ENCODE data around the gene BHLHA15. TPM values are rescaled to one million over a fixed set of nuclear protein-coding genes. Genes with fewer than 3 reads are reported as not detected.

Gene BHLHA15
- total RNA-seq, 4 donors from 2014 or later: 3.7 to 18.5 (median 5.6) TPM

DNA sequence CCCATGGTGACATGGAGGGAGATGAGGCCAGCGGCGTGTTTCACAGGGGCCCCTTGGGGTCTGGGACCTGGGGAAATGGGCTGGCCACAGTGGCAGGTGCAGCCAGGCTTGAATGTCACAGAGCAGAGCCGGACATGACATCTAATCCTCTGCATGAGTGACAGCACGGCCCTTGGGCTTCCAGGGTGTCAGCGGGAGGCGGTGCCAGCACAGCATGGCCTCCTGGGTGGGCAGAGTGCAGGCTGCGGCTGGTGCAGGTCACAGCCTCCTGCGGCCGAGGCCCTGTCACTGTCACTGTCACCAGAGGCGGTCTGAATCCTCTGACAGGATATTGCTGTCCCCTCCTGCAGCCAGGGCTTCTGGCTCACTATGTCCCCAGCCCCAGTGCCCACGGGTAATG is 18.2 kb downstream of the BHLHA15 start:
- no peak for TF ChIP-seq POLR2A (IDR thresholded peaks at IDR 0.05)
- TF ChIP-seq, protein P1, sequence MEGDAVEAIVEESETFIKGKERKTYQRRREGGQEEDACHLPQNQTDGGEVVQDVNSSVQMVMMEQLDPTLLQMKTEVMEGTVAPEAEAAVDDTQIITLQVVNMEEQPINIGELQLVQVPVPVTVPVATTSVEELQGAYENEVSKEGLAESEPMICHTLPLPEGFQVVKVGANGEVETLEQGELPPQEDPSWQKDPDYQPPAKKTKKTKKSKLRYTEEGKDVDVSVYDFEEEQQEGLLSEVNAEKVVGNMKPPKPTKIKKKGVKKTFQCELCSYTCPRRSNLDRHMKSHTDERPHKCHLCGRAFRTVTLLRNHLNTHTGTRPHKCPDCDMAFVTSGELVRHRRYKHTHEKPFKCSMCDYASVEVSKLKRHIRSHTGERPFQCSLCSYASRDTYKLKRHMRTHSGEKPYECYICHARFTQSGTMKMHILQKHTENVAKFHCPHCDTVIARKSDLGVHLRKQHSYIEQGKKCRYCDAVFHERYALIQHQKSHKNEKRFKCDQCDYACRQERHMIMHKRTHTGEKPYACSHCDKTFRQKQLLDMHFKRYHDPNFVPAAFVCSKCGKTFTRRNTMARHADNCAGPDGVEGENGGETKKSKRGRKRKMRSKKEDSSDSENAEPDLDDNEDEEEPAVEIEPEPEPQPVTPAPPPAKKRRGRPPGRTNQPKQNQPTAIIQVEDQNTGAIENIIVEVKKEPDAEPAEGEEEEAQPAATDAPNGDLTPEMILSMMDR (IDR thresholded peaks at IDR 0.05): no peak
- 93 to 100% methylated on average over 3 to 7 of the region's 11 CpGs for WGBS, 2 donors
- intact Hi-C loops (cut with DNase I; ENCODE audit: low total_unique reads): no loop called here
- no peak for DNase-seq (ENCODE audit: low spot score in 2 of 2)
- H3K4me3 ChIP-seq (ENCODE audit: low read depth, poor library complexity, severe bottlenecking): no peak overlapping the region

DNA sequence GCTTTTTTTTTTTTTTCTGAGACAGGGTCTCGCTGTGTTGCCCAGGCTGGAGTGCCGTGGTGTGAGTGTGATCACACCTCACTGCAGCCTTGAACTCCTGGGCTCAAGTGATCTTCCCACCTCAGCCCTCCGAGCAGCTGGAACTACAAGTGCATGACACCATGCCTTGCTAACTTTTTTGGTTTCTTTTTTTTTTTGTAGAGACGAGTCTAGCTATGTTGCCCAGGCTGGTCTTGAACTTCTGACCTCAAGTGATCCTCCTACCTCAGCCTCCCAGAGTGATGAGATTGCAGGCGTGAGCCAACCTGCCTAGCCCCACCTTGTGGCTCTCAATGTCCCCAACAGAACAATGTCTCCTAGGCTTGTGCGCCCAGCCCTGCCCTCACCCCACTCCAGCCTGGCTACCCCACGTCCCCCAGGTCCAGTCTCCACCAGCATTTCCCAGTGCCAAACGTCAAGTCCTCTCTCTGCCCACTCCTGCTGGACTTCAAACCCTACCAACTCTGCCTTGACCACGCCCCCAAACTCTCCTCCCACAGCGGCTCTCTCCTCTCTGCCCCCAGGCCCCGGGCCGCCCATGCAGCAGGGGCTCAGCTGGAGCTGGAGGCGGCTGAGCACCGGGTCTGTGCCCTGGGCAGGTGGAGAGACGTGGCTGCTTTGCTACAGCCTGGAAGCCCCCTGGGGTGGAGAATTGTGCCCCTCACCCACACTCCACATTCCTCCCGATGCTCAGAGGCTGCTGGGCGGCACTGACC is 18.9 kb downstream of the BHLHA15 start:
- no peak for TF ChIP-seq POLR2A (IDR thresholded peaks at IDR 0.05)
- TF ChIP-seq, protein P1 (IDR thresholded peaks at IDR 0.05): no peak
- no peak for DNase-seq (ENCODE audit: low spot score in 2 of 2)
- intact Hi-C loops (cut with DNase I; ENCODE audit: low total_unique reads): no loop called here
- H3K4me3 ChIP-seq (ENCODE audit: low read depth, poor library complexity, severe bottlenecking): no peak overlapping the region
- WGBS, 2 donors: 88% methylated on average over 15 to 17 of the region's 17 CpGs

DNA sequence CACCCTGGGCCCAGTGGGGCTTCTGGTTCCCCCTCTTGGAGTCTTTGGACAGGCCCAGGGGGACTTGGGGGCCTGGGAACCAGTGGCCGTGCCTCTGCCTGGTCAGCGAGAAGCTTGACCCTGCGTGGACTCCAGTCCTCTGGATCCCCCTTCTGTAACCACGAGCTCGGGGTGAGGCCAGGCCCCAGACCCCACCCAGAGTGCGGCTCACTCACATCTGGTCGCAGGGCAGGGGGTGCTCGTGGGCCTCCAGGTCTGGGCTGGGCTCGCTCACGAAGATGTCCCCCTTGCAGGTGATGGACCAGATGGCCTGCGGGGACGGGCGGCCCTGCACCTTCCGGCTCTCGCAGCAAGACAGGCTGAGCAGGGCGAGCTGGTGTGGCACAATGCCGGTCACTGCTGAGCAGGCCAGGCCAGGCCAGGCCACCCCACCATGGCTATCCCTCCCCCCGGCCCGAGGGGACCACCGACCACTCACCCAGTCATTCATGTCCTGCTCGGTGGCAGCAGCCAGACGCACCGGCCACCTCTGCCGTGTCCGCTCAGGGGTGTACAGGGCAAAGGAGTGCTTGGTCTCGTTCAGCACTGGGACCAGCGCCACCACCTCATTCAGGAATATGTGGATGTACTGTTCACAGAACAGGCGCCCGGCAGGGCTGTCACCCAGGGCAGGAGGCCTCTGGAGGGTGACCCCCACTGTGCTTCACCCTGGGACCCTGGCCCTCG is 19.7 kb downstream of the BHLHA15 start:
- TF ChIP-seq, protein P1 (IDR thresholded peaks at IDR 0.05): no peak
- TF ChIP-seq POLR2A (IDR thresholded peaks at IDR 0.05): no peak
- intact Hi-C loops (cut with DNase I; ENCODE audit: low total_unique reads): no loop called here
- H3K4me3 ChIP-seq (ENCODE audit: low read depth, poor library complexity, severe bottlenecking): no peak overlapping the region
- no peak for DNase-seq (ENCODE audit: low spot score in 2 of 2)
- WGBS, 2 donors: 92 to 93% methylated on average over 25 to 29 of the region's 30 CpGs

DNA sequence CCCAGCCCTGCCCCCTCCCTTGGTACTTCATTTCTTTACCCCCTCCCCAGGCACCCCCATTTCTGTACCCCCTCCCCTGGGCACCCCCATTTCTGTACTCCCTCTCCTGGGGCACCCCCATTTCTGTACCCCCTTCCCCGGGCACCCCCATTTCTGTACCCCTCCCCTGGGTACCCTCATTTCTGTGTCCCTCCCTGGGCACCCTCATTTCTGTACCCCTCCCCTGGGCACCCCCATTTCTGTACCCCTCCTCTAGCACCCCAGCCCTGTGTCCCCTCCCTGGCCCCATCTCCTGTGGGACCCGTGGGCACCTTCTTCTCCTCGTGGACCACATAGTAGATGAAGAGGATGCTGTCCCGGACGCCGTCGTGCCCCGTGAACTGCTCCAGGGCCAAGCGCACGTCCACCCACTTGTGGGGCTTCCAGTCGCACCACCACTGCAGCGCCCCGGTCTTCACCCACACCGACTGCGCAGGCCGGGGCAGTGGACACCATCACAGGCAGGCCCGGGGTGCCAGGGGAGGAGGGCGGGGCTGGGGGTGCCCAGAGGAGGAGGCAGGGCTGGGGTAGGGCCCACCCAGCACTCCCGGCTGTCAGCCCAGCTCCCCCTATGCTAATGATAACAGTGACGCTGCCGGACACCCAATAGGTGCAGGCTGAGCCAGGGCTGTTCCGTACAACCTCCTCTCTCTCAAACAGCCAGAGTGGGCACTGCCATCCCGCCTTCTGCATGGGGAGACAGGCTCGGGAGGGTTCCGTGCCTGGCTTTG is 20.4 kb downstream of the BHLHA15 start:
- no peak for TF ChIP-seq POLR2A (IDR thresholded peaks at IDR 0.05)
- TF ChIP-seq, protein P1 (IDR thresholded peaks at IDR 0.05): no peak
- no peak for DNase-seq (ENCODE audit: low spot score in 2 of 2)
- no peak overlapping the region for H3K4me3 ChIP-seq (ENCODE audit: low read depth, poor library complexity, severe bottlenecking)
- 90 to 92% methylated on average over 12 to 23 of the region's 25 CpGs for WGBS, 2 donors
- intact Hi-C loops (cut with DNase I; ENCODE audit: low total_unique reads): no loop called here

DNA sequence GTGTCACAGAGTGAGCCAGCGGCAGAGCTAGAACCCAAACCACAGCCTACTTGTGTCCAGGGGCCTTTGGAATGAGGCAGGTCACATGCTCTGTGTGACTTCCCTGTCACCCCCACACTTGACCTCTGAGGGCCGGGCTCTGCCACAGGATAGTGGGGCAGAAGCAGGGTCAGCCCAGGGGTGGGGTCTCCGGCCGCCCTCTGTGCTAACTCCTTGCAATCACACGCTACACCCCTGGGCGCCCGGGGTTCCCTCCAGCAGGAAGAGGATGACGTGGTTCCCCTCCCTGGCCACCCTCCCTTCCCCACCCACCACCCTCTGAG is 21.0 kb downstream of the BHLHA15 start:
- no peak for DNase-seq (ENCODE audit: low spot score in 2 of 2)

More for the DNA sequence above, 21.0 kb downstream of the BHLHA15 start:
- 91 to 93% methylated on average over 7 to 8 of the region's 8 CpGs for WGBS, 2 donors
- no peak overlapping the region for H3K4me3 ChIP-seq (ENCODE audit: low read depth, poor library complexity, severe bottlenecking)
- intact Hi-C loops (cut with DNase I; ENCODE audit: low total_unique reads): no loop called here
- TF ChIP-seq POLR2A (IDR thresholded peaks at IDR 0.05): no peak
- TF ChIP-seq, protein P1 (IDR thresholded peaks at IDR 0.05): no peak
